Frontal cortex (tissue), 4 donors: Measurements from ENCODE around the gene SNX14. TPM values are rescaled to one million over a fixed set of nuclear protein-coding genes. Genes with fewer than 3 reads are reported as not detected.
A peak's percentile ranks its signal among the peaks of the same experiment; 100 is the strongest.

ENCODE experiments used
- DNase-seq, 2 donors: peaks; one replicate each; pipeline ENCODE4 v3.0.0; 2012; ENCODE audit warnings: low spot score in 2 of 2
- FAIRE-seq: peaks from 2 replicates; lab custom pipeline; 2012; peaks lifted over from hg19 to GRCh38; lab: Jason Lieb, UNC
- total RNA-seq: library from RNA; depleted of rRNA; stranded (reverse); fragments of >200 nt; gene quantifications from one replicate; pipeline ENCODE4 v1.2.3, GENCODE V29; 2014
- donor health status: control.
- donor health status: control.
- donor health status: control.

The SNX14 gene
- total RNA-seq, 1 donor from 2014 or later: 291 TPM

DNA sequence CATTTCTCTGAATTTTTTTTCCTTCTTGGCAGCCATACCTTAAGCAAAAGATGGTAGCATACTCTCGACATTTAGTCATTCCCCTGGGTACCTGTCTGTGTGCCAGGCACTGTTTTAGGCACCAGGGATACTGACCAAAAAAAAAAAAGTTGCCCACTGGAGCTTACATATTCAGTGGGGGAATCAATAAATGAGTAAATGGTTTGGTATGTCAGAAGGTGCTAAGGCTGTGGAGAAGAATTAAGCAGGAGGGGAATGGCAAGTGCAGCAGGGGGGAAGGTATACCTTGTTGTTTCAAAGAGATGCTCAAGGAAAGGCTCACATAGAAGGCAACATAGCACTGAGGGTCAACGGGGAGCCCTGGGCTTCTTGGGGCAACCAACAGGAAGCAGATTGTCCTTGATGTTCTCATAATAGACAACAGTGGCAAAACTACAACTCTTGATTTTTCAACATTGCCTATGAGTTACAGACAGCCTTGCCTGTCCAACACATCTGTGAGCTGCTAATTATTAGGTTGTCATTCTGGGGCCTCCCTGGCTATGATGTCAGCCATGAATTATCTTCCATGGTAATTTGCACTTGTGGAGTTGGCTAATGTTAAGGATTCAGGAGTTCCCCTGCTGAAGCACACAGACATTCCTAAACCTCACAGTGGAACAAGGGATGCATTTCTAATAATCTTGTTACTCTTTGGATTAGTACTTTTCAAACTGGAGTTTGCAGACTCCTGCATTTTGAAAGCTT lies 124.2 kb downstream of the SNX14 start:
- no peak for DNase-seq
- FAIRE-seq: no peak

- FAIRE-seq (no peak), DNase-seq (no peak)
Measured at GRCh38 chr6:85468326-85468725, 125.3 kb downstream of the SNX14 start.

- no peak for DNase-seq
- FAIRE-seq: no peak
Measured at GRCh38 chr6:85465762-85466161, 127.9 kb downstream of the SNX14 start.

GRCh38 chr6:85464722-85465150 lies 128.9 kb downstream of the SNX14 start:
- FAIRE-seq: no peak
- DNase-seq: no peak

DNA sequence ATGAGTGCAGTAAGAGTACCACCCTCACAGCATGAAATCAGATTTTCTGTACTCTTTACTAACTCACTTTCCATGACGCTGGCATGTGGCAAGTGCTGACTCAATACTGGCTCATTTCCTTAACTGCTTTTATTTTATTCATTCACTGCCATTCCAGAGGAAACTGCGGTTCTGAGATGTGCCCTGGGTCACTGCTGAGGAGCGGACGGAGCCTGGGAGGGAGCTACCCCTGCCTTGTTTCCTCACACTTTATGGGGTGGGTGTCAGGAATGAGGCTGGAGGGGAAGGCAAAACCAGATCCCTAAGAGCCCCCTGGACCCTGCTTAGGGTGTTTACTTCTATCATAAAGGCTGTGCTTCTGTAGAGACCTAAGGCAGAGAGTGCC lies 129.4 kb downstream of the SNX14 start:
- DNase-seq (peak in 1 of 2 donors; percentile 13), FAIRE-seq (no peak)

DNA sequence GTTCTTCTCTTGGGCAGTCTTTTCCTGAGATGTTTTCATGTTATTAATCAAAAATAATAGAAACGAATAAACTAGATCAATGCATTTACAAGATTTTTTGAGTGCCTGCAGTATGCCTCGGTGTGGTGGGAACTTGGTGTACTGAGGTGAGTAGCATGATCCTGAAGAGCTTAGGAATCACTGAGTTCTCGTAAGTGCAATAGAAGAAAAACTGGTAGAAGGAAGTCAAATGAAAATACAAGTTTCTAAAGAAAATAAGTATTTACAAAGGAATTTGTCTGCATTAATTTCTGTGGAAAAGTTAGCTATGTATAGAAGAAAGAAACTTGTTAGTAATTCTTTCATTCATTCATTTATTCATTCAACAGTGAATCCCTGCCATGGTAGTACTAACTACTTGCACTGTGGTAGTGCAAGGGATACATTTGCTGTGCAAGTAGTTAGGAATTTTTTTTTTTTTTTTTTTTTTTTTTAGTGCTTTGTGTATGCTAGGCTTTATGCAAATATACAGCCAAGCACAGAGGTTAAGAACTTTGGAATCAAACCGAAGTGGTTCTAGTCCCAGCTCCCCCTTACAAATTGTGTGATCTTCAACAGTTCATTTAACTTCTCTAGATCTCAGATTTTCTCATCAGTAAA lies 129.9 kb downstream of the SNX14 start:
- DNase-seq (no peak), FAIRE-seq (no peak)

DNA sequence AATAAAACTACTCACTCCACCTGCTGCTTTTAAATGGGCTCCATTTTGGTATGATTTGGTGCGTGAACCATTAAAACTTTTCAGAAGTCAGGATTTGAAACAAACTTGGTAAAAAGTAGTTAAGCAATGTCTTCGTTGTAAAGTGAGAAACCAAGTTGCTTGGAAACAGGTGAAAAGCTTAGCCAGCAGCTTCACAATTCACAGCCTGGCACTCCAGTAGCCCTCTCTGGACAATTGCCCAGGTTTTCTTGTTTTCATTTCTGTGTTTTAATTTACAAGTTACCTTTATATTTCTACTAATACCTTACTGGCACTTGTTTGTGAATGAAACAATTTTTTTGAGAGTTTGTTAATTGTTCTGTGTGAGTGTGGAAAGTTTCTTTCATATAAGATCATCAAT lies 131.0 kb downstream of the SNX14 start:
- no peak for DNase-seq
- no peak for FAIRE-seq

DNA sequence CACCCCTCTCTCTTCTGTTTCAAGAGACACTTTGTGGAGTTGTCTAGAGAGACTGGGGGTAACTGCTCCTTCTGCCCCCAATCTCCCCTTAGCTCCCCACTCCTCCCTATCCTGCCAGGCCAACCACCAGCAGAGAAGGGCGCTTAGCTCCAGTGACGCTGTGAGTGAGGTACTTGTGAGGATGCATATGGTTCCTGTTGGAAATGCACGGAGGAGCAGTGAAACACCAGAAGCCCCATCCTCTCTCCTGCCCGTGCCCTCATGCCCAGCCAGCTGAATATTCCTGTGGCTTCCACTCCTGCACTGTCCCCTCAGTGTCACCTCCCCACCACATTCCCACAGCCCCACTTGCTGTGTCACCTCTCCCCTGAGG lies 131.9 kb downstream of the SNX14 start:
- DNase-seq (no peak), FAIRE-seq (no peak)

- FAIRE-seq: no peak
- DNase-seq: no peak
Measured at GRCh38 chr6:85460921-85461797, 132.5 kb downstream of the SNX14 start.

GRCh38 chr6:85460154-85460920 lies 133.3 kb downstream of the SNX14 start:
- no peak for FAIRE-seq

GRCh38 chr6:85459224-85459901 lies 134.3 kb downstream of the SNX14 start:
- no peak for DNase-seq
- FAIRE-seq: no peak

More at GRCh38 chr6:85460154-85460920, 133.3 kb downstream of the SNX14 start:
- DNase-seq: no peak

DNA sequence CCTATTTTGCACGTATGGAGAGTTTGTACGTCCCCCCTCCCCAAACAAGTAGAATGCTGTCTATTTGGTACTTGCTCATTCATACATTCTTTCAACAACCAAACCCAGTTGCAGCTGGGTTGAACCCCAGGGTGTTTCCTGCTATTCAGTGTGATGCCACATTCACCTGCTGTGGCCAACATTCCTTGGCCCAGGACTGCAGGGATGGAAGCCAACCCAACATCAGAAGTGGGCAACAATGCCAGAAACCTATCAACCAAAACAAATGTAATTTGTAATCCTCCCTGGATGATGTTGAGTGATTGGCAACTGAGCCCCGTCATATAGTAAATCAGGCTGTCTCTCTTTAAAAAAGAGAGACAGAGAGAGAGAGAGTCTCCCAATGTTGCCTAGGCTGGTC lies 134.9 kb downstream of the SNX14 start:
- FAIRE-seq (no peak), DNase-seq (no peak)

GRCh38 chr6:85458184-85458583 lies 135.5 kb downstream of the SNX14 start:
- FAIRE-seq (no peak), DNase-seq (no peak)

DNA sequence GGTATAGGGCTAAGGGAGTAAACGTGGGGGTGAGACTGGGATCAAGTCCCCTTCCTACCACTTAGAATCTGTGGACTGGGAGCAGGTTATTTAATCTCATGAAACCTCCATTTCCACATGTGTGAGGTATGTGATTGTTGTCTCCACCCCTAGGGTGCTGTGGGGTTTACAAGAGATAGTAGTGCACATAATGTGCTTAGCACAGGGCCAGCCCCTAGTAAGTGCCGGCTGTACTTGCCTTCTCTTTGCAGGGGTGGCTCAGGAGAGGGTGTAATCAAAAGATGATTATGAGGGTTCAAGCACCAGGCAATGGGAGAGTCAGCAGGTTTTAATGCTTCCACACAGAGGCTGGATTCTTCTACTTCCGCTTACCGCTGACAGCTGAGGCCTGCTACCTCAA lies 136.9 kb downstream of the SNX14 start:
- FAIRE-seq (no peak), DNase-seq (no peak)

Other genes starting within 250 kb of the SNX14 start
- 8.2 TPM for gene NT5E, start 143.8 kb downstream of the SNX14 start, total RNA-seq
- 88.5 TPM for gene SYNCRIP, start 49.0 kb upstream of the SNX14 start, total RNA-seq